Astrocyte of the hippocampus (primary cell): ENCODE results near the gene MAP3K2.

ENCODE experiments used
- DNase-seq: peaks from one replicate; pipeline ENCODE4 v3.0.0; 2011; ENCODE audit warnings: low read depth, low spot score

MAP3K2 gene, protein sequence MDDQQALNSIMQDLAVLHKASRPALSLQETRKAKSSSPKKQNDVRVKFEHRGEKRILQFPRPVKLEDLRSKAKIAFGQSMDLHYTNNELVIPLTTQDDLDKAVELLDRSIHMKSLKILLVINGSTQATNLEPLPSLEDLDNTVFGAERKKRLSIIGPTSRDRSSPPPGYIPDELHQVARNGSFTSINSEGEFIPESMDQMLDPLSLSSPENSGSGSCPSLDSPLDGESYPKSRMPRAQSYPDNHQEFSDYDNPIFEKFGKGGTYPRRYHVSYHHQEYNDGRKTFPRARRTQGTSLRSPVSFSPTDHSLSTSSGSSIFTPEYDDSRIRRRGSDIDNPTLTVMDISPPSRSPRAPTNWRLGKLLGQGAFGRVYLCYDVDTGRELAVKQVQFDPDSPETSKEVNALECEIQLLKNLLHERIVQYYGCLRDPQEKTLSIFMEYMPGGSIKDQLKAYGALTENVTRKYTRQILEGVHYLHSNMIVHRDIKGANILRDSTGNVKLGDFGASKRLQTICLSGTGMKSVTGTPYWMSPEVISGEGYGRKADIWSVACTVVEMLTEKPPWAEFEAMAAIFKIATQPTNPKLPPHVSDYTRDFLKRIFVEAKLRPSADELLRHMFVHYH

DNA sequence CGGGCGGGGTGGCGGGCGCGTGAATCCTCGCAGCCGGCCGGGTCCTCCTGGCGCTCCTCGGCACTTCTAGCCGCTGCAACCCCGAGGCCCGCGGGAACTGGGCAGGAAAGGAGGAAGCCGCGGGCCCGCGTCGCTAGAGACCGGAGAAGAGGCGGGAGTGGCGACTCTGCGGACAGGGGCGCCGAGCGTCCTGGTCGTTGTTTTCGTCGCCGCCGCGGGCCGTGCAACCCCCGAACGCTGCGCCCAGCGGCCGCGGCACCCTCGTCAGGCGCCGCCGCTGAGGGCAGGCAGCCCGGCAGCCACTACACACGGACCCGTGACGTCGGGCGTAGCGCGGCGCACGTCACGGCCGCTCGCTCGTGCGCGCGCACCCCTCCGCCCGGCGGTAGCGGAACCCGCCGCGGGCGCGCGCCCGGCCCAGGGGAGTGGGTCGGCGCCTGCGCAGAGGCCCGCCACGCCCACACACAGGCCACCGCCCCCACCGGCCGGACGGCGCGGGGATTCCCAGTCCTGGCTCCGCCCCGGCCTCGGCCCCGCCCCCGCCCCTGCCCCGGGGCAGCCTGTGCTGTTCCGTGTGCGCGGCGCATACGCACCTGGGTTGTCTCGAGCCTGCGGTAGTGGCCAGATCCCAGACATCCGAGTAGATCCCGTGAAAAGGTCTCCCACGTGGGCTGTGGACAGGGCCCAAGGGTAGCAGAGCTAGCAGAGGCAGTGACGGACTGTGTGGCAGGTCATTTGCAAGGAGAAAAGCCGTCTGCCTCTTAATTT, at the start of gene MAP3K2:
Gene MAP3K2 (minus strand): TSS at position 321 of the 768 bp plus-strand sequence. CDS start 44,846 bp downstream, outside the sequence.
- DNase-seq = peak; percentile 98

DNA sequence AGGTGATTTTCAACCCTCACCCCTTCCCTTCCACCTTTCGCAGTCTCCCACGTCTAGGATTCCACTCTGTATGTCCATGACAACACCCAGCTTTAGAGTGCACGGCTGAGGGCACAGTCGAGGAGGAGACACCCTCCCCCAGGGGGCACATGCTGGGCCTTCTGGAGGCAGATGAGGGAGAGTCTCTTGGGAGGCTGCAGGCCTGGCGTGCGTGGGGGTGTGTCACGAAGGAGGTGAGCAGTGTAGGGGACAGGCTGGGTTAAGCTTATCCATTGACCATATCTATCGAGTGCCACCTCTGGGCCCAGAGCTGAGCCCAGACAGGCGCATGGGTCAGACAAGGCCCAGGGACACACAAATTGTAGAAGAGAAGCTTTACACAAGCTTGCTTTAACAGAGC, 49.3 kb upstream of the MAP3K2 start:
- DNase-seq = no peak

DNA sequence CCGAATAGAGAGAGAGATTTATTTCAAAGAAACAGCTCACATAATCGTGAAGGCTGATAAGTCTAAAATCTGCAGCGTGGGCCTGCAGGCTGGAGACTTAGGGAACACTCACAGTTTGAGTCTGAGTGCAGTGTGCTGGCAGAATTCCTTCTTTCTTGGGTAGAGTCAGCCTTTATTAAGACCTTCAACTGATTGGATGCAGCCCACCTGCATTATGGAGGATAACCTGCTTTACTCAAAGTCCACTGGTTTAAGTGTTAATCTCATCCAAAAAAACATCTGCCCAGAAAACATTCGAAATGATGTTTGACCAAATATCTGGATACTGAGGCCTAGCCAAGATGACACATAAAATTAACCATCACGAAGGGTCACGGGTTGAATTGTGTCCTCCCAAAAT, 46.7 kb upstream of the MAP3K2 start:
- DNase-seq = no peak

DNA sequence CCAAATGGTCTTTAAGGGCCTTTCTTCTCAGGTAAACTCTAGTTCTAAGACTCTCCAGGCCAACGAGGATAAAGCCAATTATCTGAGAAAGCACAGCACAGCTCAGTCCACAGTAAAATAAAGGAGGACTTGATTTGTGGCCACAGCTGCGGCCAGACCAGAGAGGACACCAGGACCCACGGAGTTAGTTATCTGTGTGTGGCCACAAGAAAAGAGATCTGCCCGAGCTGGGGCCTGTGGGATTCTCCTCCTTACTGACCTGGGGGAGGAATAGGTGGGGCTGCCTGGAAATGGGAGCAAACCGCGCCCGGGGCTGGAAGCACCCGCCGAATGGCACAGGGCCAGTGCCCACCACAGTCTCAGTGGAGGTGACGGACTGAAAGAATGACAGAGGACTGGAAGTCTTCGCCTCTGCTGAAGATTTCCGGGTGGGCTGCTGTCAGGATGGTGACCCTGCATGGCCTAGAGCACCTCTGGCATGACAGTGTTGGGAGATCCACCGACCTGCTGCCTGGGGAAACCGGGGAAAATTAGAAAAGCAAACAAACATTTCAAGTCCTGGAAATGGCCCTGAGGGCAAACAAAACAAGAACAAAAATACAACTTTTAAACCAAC, 43.7 kb upstream of the MAP3K2 start:
- no peak for DNase-seq

DNA sequence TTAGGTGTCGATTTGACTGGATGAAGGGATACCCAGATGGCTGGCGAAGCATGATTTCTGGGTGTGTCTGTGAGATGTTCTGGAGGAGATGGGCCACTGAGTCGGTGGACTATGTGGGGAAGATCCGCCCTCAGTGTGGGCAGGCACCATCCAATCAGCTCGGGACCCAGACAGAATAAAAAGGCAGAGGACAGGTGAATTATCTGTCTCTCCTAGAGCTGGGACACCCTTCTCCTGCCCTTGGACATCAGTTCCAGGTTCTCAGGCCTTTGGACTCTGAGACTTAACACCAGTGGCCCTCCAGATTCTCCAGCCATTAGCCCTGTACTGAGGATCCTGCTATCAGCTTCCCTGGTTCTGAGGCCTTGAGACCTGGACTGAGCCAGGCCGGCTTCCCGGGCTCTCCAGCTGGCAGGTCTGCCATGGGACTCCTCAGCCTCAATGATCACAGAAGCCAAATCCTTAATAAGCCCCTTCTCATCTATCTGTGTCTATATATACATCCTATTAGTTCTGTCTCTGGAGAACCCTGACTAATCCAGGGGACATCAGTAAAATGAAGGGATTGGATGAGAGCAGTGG, 42.2 kb upstream of the MAP3K2 start:
- no peak for DNase-seq

DNA sequence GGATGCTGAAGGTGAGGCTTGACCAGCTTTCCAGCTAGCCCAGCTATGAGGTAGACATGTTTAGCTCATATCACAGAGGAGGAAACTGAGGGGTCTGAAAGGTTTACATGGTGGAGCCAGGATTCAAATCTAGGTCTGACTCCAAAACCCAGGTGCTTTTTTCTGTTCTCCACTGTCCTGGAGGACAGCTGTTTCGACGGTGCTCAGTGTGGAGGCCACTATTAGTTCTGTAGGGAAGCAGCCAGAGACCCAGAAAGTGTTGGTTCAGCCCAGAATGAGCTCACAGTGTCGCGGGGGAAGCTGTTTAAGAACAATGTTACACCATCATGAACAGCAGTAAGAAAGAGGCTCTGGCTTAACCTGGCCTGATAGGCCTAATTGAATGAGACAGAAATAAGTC, 41.5 kb upstream of the MAP3K2 start:
- no peak for DNase-seq

DNA sequence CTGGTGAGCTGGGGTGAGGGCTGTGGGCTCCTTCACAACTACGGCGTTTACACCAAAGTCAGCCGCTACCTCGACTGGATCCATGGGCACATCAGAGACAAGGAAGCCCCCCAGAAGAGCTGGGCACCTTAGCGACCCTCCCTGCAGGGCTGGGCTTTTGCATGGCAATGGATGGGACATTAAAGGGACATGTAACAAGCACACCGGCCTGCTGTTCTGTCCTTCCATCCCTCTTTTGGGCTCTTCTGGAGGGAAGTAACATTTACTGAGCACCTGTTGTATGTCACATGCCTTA, 41.0 kb upstream of the MAP3K2 start:
- DNase-seq = no peak

DNA sequence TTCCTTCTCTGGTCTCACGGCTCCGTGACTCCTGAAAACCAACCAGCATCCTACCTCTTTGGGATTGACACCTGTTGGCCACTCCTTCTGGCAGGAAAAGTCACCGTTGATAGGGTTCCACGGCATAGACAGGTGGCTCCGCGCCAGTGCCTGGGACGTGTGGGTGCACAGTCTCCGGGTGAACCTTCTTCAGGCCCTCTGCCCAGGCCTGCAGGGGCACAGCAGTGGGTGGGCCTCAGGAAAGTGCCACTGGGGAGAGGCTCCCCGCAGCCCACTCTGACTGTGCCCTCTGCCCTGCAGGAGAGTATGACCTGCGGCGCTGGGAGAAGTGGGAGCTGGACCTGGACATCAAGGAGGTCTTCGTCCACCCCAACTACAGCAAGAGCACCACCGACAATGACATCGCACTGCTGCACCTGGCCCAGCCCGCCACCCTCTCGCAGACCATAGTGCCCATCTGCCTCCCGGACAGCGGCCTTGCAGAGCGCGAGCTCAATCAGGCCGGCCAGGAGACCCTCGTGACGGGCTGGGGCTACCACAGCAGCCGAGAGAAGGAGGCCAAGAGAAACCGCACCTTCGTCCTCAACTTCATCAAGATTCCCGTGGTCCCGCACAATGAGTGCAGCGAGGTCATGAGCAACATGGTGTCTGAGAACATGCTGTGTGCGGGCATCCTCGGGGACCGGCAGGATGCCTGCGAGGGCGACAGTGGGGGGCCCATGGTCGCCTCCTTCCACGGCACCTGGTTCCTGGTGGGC, 40.5 kb upstream of the MAP3K2 start:
- DNase-seq = no peak

DNA sequence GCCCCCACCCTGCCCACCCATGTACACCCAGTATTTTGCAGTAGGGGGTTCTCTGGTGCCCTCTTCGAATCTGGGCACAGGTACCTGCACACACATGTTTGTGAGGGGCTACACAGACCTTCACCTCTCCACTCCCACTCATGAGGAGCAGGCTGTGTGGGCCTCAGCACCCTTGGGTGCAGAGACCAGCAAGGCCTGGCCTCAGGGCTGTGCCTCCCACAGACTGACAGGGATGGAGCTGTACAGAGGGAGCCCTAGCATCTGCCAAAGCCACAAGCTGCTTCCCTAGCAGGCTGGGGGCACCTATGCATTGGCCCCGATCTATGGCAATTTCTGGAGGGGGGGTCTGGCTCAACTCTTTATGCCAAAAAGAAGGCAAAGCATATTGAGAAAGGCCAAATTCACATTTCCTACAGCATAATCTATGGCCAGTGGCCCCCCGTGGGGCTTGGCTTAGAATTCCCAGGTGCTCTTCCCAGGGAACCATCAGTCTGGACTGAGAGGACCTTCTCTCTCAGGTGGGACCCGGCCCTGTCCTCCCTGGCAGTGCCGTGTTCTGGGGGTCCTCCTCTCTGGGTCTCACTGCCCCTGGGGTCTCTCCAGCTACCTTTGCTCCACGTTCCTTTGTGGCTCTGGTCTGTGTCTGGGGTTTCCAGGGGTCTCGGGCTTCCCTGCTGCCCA, 39.7 kb upstream of the MAP3K2 start:
- DNase-seq = no peak

DNA sequence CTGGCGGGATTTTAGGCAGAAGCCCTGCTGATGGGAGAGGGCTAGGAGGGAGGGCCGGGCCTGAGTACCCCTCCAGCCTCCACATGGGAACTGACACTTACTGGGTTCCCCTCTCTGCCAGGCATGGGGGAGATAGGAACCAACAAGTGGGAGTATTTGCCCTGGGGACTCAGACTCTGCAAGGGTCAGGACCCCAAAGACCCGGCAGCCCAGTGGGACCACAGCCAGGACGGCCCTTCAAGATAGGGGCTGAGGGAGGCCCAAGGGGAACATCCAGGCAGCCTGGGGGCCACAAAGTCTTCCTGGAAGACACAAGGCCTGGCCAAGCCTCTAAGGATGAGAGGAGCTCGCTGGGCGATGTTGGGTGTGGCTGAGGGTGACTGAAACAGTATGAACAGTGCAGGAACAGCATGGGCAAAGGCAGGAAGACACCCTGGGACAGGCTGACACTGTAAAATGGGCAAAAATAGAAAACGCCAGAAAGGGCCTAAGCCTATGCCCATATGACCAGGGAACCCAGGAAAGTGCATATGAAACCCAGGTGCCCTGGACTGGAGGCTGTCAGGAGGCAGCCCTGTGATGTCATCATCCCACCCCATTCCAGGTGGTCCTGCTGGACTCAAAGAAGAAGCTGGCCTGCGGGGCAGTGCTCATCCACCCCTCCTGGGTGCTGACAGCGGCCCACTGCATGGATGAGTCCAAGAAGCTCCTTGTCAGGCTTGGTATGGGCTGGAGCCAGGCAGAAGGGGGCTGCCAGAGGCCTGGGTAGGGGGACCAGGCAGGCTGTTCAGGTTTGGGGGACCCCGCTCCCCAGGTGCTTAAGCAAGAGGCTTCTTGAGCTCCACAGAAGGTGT, 39.0 kb upstream of the MAP3K2 start:
- no peak for DNase-seq

DNA sequence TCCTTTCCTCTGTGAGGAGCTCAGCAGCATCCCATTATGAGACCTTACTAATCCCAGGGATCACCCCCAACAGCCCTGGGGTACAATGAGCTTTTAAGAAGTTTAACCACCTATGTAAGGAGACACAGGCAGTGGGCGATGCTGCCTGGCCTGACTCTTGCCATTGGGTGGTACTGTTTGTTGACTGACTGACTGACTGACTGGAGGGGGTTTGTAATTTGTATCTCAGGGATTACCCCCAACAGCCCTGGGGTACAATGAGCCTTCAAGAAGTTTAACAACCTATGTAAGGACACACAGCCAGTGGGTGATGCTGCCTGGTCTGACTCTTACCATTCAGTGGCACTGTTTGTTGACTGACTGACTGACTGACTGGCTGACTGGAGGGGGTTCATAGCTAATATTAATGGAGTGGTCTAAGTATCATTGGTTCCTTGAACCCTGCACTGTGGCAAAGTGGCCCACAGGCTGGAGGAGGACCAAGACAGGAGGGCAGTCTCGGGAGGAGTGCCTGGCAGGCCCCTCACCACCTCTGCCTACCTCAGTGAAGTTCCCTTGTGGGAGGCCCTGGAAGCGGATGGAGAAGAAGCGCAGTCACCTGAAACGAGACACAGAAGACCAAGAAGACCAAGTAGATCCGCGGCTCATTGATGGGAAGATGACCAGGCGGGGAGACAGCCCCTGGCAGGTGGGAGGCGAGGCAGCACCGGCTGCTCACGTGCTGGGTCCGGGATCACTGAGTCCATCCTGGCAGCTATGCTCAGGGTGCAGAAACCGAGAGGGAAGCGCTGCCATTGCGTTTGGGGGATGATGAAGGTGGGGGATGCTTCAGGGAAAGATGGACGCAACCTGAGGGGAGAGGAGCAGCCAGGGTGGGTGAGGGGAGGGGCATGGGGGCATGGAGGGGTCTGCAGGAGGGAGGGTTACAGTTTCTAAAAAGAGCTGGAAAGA, 38.0 kb upstream of the MAP3K2 start:
- DNase-seq = no peak

DNA sequence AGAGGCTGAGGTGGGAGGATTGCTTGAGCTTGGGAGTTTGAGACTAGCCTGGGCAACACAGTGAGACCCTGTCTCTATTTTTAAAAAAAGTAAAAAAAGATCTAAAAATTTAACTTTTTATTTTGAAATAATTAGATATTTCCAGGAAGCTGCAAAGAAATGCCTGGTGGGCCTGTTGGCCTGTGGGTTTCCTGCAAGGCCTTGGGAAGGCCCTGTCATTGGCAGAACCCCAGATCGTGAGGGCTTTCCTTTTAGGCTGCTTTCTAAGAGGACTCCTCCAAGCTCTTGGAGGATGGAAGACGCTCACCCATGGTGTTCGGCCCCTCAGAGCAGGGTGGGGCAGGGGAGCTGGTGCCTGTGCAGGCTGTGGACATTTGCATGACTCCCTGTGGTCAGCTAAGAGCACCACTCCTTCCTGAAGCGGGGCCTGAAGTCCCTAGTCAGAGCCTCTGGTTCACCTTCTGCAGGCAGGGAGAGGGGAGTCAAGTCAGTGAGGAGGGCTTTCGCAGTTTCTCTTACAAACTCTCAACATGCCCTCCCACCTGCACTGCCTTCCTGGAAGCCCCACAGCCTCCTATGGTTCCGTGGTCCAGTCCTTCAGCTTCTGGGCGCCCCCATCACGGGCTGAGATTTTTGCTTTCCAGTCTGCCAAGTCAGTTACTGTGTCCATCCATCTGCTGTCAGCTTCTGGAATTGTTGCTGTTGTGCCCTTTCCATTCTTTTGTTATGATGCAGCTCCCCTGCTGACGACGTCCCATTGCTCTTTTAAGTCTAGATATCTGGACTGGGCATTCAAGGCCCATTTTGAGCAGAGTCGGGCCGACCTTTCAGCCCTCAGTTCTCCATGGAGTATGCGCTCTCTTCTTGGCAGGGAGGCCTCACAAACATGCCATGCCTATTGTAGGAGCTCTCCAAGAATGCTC, 37.1 kb upstream of the MAP3K2 start:
- DNase-seq = peak; percentile 39

DNA sequence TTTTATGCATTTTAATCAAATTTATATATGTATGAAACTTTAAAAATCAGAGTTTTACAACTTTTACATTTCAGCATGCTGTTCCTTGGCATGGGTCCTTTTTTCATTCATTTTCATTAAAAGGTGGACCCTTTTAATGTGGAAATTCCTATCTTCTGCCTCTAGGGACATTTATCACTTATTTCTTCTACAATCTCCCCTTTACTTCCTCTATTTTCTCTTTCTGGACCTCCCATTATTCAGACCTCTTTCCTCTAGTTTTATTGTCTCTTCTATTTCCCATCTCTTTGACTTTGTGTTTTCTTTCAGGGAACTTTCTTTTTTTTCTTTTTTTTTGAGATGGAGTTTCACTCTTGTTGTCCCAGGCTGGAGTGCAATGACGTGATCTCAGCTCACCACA, 36.1 kb upstream of the MAP3K2 start:
- DNase-seq = no peak

DNA sequence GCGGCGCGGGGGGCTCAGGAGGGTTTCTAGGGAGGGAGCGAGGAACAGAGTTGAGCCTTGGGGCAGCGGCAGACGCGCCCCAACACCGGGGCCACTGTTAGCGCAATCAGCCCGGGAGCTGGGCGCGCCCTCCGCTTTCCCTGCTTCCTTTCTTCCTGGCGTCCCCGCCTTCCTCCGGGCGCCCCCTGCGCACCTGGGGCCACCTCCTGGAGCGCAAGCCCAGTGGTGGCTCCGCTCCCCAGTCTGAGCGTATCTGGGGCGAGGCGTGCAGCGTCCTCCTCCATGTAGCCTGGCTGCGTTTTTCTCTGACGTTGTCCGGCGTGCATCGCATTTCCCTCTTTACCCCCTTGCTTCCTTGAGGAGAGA, 35.7 kb upstream of the MAP3K2 start:
- no peak for DNase-seq

DNA sequence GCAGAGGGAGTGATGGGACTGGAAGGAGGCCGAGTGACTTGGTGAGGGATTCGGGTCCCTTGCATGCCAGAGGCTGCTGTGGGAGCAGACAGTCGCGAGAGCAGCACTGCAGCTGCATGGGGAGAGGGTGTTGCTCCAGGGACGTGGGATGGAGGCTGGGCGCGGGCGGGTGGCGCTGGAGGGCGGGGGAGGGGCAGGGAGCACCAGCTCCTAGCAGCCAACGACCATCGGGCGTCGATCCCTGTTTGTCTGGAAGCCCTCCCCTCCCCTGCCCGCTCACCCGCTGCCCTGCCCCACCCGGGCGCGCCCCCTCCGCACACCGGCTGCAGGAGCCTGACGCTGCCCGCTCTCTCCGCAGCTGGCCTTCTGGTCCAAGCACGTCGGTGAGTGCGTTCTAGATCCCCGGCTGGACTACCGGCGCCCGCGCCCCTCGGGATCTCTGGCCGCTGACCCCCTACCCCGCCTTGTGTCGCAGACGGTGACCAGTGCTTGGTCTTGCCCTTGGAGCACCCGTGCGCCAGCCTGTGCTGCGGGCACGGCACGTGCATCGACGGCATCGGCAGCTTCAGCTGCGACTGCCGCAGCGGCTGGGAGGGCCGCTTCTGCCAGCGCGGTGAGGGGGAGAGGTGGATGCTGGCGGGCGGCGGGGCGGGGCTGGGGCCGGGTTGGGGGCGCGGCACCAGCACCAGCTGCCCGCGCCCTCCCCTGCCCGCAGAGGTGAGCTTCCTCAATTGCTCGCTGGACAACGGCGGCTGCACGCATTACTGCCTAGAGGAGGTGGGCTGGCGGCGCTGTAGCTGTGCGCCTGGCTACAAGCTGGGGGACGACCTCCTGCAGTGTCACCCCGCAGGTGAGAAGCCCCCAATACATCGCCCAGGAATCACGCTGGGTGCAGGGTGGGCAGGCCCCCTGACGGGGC, 35.0 kb upstream of the MAP3K2 start:
- DNase-seq = peak; percentile 40

DNA sequence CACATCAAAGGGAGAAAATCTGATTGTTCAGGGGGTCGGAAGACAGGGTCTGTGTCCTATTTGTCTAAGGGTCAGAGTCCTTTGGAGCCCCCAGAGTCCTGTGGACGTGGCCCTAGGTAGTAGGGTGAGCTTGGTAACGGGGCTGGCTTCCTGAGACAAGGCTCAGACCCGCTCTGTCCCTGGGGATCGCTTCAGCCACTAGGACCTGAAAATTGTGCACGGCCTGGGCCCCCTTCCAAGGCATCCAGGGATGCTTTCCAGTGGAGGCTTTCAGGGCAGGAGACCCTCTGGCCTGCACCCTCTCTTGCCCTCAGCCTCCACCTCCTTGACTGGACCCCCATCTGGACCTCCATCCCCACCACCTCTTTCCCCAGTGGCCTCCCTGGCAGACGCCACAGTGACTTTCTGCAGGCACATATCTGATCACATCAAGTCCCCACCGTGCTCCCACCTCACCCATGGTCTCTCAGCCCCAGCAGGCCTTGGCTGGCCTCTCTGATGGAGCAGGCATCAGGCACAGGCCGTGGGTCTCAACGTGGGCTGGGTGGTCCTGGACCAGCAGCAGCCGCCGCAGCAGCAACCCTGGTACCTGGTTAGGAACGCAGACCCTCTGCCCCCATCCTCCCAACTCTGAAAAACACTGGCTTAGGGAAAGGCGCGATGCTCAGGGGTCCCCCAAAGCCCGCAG, 34.2 kb upstream of the MAP3K2 start:
- no peak for DNase-seq
